ENCODE data around the gene CNPY1.

- TF ChIP-seq POLR2A (IDR thresholded peaks at IDR 0.05) (no peak), CTCF (IDR thresholded peaks at IDR 0.05) (no peak), EP300 (IDR thresholded peaks at IDR 0.05; ENCODE audit: low read depth) (no peak), POLR2AphosphoS5 (IDR thresholded peaks at IDR 0.05) (no peak)
Observed at GRCh38 chr7:155483245-155483644, 63.1 kb downstream of the CNPY1 start.
